ENCODE measurements around the gene ULK3.

Gene ULK3

DNA sequence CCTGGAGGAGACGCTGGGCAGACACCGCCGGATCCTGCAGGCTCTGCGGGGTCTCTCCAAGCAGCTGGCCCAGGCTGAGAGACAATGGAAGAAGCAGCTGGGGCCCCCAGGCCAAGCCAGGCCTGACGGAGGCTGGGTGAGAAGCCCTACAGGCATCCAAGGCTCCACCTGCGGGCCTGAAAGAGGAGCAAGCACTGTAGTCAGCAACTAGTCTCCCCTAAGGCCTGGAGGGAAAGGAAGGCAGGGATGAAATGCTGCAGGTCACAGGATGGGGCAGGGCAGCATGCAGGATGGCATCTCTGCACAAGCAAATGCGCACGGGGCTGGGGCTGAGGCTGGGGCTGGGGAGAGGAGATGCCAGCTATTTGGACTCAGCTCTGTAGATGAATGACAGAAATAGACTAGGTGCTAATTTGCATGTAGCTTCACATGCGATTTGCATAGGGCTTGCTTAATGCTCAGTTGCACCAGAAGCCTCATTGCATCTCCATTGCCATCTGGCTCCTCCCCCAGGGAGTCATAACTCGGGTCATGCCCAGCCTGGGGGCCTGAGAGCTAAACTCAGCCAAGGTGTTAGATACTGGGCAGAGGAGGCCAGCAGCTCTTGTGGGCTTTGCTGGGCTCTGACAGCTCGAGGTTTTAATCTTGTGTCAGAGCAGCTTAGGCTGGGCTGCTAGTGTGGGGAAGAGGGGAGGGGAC lies 21.7 kb downstream of the ULK3 start:
- no peak for DNase-seq

DNA sequence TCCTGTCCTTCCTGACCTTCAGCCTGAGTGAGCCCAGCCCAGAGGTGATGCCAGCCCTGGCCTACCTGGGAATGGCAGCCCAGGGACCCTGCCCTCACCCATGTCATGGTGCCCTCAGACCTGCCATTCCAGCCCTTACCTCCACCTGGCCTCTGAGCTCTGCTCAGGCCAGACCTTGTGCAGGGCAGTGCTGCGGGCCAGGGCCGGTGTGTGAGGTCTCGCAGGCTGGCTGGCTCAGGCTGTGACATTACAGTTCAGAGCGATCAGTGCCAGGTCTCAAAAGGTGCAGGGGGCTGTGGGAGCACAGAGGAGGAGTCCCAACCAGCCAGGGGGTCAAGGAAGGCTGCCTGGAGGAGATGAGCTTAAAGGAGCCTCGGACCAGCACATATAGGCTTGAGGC lies 22.9 kb downstream of the ULK3 start:
- no peak for DNase-seq

DNA sequence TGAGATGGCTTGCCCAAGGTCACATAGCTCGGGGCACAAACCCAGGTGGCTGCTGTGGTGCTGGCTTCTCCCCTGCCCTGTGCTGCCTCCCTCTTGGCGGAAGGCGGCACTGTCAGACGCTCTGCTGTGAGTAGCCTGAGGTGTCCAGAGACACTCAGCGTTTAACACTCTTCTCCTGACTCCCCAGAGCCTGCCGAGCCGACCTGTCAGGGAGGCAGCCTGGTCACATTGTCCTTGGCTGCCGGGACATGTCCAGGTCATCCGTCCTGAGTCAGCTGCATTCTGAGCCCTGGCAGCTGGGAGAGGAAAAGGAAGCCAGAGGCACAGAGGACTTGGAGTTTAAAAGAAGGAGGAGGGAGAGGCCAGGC lies 25.6 kb downstream of the ULK3 start:
- no peak for DNase-seq

DNA sequence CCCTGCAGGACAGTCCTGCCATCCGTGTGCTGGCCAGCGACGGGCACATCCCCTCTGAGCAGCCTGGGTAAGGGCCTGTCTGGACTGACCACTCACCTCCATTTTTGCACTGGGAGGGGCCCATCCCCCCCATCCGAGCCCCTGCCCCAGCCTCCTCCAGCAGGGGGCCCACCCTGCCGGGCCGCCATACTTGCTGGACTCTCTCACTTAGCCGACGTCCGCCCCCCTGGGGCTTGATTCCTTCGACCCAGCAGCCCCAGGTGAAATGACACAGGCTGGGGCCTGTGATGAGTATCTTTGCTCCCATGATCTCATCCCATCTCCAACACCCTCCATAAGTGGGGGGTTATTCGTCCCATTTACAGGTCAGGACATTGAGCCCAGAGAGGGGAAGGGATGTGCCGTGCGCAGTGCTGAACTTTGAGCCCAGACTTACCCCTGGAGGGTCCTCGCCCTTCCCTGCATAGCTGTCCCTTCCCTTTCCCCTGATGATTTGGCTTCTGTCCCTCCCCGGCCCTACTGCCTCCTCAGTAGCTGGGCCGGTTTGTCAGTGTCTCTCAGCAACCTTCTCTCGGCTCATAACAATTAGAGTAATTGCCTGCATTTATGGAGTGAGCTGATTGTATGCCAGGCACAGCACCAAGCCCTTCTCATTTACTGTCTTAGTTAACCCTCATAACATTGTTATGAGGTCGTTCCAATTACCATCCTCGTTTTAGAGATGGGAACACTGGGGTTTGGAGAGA lies 26.2 kb downstream of the ULK3 start:
- no peak for DNase-seq

DNA sequence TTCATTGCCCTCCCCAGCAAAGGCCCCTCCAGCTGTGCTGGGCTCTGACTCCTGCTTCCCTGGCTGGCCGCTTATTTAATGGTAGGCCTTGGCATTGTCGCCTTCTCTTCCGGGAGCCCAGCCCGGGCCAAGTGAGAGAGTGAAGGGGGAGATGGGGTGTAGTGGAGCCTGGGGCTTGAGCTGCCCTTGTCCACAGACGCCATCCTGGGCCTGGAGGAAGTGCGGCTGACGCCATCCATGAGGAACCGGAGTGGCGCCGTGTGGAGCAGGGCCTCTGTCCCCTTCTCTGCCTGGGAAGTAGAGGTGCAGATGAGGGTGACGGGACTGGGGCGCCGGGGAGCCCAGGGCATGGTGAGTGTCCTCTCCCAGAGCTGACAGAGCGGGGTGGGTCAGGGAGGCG lies 27.0 kb downstream of the ULK3 start:
- no peak for DNase-seq

DNA sequence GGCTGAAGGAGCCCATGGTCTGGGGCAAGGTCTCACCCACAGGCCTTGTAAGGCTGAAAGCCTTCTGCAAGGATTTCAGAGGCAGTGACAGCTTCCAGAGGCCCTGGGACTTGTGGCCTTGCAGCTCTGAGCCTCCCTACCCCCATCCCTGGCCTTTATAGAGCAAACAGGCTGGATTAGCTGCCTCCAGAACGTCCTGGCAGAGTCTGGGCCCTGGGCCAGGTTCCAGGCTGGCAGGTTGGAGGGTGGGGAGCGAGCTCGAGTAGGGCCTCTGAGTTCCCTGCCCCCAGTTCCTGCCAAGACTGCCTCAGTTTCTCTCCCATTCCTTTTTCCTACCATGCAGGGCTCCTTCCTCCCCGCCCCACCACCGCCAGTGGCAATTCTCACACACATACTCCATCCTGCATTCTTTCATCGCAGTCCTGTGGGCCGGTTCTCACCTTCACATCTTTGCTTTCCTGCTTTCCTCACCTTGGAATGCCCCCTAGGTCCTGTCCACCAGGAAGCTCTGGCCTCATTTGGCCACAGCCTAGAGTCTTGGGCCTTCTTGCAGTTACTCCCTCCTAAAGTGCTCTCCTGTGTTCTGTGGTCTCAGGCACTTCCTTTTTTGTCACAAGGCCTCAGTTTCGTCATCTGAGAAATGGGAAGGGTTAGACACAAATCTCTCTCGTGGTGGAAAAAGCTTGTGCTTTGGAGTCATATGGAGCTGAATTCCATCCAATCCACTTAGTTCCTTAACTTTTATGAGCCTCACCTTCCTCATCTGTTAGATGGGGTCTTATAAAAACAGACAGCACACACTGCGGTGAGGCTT lies 27.6 kb downstream of the ULK3 start:
- no peak for DNase-seq

DNA sequence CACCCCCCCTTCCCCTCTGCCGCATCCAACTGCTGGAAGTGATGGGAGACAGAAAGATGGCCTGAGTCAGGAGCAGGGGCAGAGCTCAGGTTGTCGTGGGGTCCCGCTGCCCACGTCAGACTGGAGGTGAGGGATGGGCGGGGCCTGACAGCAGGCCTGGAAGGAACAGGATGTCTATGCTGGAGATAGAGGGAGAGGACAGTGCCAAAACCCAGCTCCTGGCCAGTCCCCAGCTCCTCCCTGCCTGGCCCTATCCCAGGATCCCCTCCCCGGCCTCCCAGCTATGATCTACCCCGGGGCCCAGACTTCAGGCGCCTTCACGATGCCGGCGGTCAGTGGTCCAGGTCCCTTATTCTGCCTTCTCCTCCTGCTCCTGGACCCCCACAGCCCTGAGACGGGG lies 30.4 kb downstream of the ULK3 start, which contains the start of gene LMAN1L:
LMAN1L (plus strand) TSS at position 303 of the 400 bp plus-strand sequence; CDS start at position 323, 20 bp downstream.
- DNase-seq, result no peak

DNA sequence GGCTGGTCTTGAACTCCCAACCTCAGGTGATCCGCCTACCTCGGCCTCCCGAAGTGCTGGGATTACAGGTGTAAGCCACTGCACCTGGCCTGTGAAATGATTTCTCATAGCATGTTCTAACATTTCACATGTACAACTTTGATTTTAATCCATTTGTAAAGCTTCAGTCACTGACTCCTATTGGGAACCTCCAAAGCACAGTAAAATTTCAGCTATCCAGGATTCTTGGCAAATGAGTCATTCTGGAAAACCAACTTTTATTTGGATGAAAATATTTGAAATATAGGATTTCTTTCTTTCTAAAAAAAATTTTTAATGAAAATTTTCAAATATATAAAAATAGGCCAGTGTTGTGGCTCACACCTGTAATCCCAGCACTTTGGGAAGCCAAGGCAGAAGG lies 33.0 kb downstream of the ULK3 start:
- DNase-seq, result no peak

DNA sequence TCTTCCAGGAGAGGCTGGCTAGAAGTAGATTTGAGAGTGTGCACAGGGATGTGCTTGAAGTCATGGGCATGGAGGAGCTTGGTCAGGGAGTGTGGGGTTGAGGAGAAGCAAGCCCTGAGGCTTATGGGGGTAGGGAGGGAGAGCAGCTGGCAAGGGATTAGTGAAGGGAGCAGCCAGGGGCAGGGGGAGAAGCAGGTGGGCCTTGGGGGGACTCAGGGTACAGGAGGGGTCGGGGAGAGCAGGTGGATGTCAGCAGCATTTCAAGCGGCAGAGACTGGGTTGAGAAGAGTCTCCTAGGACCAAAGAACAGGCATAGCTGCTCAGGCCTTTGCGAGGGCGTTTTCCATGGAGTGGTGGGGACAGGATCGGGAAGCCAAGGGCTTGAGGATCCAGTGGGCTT lies 33.7 kb downstream of the ULK3 start:
- DNase-seq, result no peak

DNA sequence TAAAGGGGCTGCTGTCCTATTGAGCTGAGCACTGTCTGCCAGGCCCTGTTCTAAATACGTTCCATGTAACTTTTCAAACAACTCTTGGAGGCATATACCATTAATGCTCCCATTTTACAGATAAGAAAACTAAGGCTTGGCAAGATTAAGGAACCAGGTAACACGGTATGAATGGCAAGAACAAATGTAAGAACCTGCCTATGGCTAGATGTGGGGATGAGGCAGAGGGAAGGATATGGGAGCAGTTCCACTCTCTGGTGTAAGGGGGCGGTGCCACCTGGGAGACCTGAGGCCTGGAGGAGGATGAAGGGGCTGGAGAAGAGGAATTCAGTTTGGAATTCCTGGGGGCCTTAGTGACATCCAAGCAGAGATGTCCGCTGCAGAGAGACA lies 34.1 kb downstream of the ULK3 start:
- no peak for DNase-seq

DNA sequence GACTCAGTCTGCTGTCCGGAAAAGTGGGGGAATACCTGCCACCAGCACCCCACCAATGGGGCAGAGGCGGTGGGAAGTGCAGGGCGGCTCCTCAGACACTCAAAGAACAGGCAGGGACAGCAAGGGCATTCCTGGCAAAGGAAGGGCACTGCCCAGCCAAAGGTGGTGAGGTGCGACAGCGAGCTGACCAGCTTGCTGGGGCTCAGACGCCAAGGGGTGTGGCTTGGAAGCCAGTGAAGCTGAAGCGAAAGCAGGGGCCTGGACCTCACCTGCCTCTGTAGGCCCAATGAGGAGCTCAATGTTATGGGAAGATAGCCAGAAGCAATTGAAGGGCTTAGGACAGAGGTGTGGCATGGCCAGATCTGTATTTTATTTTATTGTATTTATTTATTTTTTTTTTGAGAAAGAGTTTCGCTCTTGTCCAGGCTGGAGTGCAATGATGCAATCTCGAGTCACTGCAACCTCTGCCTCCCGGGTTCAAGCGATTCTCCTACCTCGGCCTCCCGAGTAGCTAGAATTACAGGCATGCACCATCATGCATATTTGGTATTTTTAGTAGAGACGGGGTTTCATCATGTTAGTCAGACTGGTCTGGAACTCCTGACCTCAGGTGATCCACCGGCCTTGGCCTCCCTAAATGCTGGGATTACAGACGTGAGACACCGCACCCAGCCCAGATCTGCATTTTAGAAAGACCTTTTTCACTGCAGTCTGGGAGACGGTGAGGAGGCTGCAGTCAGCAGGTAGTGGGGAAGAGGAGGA lies 34.7 kb downstream of the ULK3 start:
- no peak for DNase-seq

DNA sequence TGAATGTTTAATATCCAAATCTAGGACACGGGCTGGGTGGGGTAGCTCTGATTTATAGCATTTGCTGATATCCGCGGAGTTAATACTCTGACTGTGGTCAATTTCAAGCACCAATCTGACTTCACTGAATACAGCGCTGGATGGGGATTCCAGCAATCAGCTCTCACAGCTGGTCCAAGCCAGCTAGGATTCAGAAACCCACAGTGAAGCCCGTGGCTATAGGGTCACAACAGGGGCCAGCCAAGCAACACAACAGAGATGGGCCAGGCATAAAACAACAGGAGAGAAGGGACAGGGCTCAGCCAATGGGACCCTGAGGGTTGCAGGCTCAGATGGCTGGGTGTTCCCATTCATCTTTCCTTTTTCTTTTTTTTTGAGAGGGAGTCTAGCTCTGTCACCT lies 35.7 kb downstream of the ULK3 start:
- no peak for DNase-seq

DNA sequence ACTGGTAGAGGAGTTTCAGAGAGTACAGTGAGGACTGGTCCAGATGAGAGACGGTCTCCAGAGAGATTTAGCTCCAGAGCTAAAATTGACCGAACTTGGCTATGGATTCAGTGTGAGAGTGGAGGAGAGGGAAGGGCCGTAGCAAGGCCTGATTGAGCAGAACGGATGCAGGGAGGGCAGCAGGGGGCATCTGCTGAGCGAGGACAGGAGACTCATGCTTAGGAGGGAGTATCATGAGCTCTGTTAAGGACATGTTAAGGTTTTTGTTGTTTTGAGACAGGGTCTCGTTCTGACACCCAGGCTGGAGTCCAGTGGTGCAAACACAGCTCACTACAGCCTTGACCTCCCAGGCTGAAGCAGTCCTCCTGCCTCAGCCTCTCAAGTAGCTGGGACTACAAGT lies 38.0 kb downstream of the ULK3 start:
- no peak for DNase-seq

DNA sequence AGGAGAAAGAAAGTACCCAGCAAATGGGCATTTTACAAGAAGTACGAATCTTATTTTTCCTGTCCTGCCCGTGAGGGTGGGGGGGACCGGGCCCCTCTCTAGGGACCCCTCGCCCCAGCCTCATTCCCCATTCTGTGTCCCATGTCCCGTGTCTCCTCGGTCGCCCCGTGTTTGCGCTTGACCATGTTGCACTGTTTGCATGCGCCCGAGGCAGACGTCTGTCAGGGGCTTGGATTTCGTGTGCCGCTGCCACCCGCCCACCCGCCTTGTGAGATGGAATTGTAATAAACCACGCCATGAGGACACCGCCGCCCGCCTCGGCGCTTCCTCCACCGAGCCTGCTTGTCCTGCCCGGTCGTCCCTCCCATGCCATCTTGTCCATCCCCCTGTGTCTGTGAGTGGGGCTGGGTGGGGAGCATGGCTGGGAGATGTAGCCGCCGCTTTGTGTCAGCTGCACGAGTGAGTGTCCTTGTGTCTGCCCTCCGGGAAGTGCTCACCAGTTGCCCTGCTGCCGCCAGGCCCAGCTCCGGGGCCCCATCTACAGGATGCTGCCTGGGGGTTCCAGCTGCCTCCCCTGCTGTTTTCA lies 40.0 kb downstream of the ULK3 start:
- DNase-seq, result no peak

DNA sequence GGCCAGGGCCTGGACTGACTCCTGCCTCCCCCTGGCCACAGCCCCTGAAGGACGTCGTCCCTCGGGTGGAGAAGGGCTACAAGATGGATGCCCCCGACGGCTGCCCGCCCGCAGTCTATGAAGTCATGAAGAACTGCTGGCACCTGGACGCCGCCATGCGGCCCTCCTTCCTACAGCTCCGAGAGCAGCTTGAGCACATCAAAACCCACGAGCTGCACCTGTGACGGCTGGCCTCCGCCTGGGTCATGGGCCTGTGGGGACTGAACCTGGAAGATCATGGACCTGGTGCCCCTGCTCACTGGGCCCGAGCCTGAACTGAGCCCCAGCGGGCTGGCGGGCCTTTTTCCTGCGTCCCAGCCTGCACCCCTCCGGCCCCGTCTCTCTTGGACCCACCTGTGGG lies 40.7 kb downstream of the ULK3 start:
- DNase-seq, result no peak

DNA sequence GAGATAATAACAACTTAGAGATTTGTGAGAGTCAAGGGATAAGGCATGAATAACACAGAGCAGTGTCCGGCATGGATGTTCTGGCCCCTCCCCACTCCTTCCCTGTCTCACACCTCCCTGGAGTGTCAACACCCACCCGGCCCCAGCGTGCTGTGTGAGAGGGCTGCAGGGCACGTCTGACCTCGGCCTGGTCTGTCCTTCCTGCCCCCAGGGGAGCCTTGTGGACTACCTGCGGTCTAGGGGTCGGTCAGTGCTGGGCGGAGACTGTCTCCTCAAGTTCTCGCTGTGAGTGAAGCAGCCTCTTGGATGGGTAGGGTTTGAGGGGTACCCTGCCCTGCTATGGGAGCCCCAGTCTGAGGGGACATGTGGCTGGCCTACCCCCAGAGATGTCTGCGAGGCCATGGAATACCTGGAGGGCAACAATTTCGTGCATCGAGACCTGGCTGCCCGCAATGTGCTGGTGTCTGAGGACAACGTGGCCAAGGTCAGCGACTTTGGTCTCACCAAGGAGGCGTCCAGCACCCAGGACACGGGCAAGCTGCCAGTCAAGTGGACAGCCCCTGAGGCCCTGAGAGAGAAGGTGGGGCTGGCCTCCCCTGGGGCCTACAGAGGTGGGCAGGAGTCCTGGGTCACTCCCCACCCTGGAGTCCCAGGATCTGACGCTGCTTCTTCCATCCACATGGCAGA lies 41.5 kb downstream of the ULK3 start:
- no peak for DNase-seq

DNA sequence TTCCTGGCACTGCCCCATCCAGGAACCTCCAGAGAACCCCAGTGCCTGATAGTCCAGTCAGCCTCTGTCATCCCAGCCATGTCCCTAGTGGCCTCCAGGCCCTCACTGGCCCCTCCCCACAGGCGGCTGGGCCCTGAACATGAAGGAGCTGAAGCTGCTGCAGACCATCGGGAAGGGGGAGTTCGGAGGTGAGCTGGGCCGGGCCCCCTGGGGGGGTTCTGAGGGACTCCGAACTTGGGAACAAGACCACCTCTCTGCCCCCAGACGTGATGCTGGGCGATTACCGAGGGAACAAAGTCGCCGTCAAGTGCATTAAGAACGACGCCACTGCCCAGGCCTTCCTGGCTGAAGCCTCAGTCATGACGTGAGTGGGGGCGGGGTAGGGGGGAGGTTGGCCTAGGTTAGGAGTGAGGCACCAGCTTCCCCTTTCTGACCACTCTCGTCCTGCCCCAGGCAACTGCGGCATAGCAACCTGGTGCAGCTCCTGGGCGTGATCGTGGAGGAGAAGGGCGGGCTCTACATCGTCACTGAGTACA lies 42.3 kb downstream of the ULK3 start:
- DNase-seq, result no peak

DNA sequence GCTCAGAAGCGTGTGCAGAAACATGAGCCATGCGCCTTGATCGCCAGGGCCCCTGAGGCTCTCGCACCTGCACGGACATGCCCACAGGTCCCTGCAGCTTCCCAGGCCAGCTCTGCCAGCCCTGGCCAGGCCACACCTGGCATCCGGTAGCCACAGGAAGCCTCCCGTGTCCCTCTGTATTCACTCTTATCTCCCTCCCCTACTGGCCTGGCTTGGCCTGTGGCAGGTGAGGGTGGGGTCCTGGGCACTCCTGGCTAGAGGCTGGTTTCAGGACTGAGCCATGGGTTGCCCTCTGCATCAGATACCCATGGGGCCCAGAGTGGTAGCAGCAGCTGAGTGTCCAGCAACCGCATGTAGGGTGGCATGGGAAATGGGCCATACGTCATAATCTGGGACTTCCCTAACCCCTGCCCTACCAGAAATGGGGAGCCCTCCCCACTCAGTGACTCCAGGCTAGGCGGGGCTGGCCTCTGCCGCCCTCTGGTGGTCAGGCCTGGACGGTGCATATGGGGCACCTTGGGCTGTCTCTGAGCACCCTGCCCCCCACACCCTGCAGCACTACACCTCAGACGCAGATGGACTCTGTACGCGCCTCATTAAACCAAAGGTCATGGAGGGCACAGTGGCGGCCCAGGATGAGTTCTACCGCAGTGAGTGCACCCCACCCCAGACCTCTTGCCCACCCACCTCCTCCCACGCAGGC lies 42.9 kb downstream of the ULK3 start:
- peak; percentile 66 for DNase-seq

DNA sequence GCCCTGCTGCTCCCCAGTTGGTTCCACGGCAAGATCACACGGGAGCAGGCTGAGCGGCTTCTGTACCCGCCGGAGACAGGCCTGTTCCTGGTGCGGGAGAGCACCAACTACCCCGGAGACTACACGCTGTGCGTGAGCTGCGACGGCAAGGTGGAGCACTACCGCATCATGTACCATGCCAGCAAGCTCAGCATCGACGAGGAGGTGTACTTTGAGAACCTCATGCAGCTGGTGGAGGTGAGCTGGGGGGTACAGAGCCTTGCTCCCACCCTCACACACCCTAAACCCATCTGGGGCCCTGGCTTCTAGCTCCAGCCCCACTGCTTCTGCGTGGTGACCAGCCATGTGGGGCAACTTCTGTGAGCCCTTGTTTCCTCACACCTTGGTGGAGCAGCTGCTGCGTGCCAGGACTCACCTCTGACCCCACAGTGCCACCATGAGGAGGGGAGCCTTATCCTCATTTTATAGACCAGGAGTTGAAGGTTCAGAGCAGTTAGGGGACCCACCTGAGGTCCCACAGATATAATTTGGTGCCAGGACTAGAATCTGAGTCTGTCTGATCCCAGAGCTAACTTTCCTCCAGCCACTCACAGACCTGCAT lies 43.6 kb downstream of the ULK3 start:
- DNase-seq, result peak; percentile 30

DNA sequence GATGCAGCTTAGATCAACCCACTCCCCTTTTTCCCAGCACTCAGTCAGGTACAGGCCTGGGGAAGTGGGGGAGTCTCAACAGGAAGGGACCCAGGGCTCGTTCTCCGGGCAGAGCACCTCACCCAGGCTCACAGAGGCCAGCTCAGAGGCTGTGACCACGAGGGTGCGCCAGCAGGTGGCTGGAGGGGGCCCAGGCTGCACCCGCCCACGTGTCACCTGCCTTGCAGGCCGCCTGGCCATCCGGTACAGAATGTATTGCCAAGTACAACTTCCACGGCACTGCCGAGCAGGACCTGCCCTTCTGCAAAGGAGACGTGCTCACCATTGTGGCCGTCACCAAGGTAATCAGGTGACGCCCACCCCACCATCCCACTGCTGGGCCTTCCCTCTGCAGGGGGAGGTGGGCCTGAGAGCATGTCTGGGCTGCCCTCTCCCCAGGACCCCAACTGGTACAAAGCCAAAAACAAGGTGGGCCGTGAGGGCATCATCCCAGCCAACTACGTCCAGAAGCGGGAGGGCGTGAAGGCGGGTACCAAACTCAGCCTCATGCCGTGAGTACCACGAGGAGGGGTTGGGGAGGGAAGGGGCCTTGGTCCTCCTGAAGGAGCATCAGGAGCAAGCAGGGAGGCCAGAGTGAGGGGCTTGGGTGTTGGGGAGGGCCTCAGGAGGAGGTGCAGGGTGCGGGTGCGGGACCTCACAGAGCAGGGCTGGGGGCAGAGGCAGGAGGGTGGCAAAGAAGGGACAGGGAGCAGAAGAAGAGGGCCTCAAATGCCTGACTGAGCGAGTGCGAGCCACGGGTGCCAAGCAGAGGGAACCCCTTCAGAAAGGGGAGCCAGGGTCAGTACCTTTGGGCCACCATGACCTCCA lies 44.3 kb downstream of the ULK3 start:
- no peak for DNase-seq

Data from GF-D8 (cell line).